HepG2 (cell line): ENCODE measurements around the gene CNKSR3. TPM values are rescaled to one million over a fixed set of nuclear protein-coding genes. Genes with fewer than 3 reads are reported as not detected.

ENCODE experiments used
- AHDC1 ChIP-seq: sonication (generic); formaldehyde crosslinking; IDR thresholded peaks from 2 replicates; pipeline ENCODE4 v1.5.1; 2020; ENCODE audit warnings: mild to moderate bottlenecking, missing genetic modification reagents, borderline replicate concordance
- BCLAF1 ChIP-seq: fragments of 450-650 bp; IDR thresholded peaks from 2 replicates; pipeline ENCODE4 v1.6.1; 2017; ENCODE audit warnings: mild to moderate bottlenecking
- CENPBD1 ChIP-seq: sonication (generic); formaldehyde crosslinking; IDR thresholded peaks from 2 replicates; pipeline ENCODE4 v1.8.0; 2022; ENCODE audit warnings: missing genetic modification reagents, low read depth, mild to moderate bottlenecking, borderline replicate concordance
- FOSL2 ChIP-seq: sonication (generic); formaldehyde crosslinking; IDR thresholded peaks from 2 replicates; pipeline ENCODE4 v1.4.0; 2020; ENCODE audit warnings: missing genetic modification reagents
- FOXP1 ChIP-seq, 2 experiments: fragments of 450-650 bp in 1 of 2; IDR thresholded peaks; 2 replicates each; pipeline ENCODE4 v1.6.1; 2017 to 2018; ENCODE audit warnings: antibody characterized with exemption in 1 of 2
- HNF4G ChIP-seq, 2 experiments: sonication (generic) in 1 of 2; formaldehyde crosslinking in 1 of 2; IDR thresholded peaks; 2 replicates each; pipeline versions ENCODE4 v1.4.0 to v1.6.1; 2011 to 2020; ENCODE audit warnings: borderline replicate concordance in 2 of 2, low read depth in 2 of 2, mild to moderate bottlenecking in 2 of 2, low read length in 1 of 2, missing genetic modification reagents in 1 of 2, moderate library complexity in 1 of 2
- NFE2L2 ChIP-seq: fragments of 150-350 bp; IDR thresholded peaks from 2 replicates; pipeline ENCODE4 v1.6.1; 2014; ENCODE audit warnings: low read length
- SAP130 ChIP-seq: IDR thresholded peaks from 2 replicates; pipeline ENCODE4 v1.6.1; 2016; ENCODE audit warnings: low read depth
- SETDB1 ChIP-seq: sonication (generic); formaldehyde crosslinking; IDR thresholded peaks from 2 replicates; pipeline ENCODE4 v1.5.1; 2020; ENCODE audit warnings: missing genetic modification reagents, mild to moderate bottlenecking, borderline replicate concordance
- TARDBP ChIP-seq: sonication (generic); formaldehyde crosslinking; IDR thresholded peaks from 2 replicates; pipeline ENCODE4 v1.8.0; 2022; ENCODE audit warnings: mild to moderate bottlenecking, missing genetic modification reagents
- ZBTB39 ChIP-seq: sonication (generic); formaldehyde crosslinking; IDR thresholded peaks from 2 replicates; pipeline ENCODE4 v1.5.0; 2020; ENCODE audit warnings: missing genetic modification reagents
- ZNF589 ChIP-seq: sonication (generic); formaldehyde crosslinking; conservative IDR thresholded peaks from 2 replicates; pipeline ENCODE4 v1.8.0; 2022; ENCODE audit warnings: mild to moderate bottlenecking, moderate library complexity, missing genetic modification reagents
- ZNF619 ChIP-seq: sonication (generic); formaldehyde crosslinking; IDR thresholded peaks from 2 replicates; pipeline ENCODE4 v1.4.0; 2020; ENCODE audit warnings: mild to moderate bottlenecking, missing genetic modification reagents
- ZNF691 ChIP-seq: sonication (generic); formaldehyde crosslinking; IDR thresholded peaks from 2 replicates; pipeline ENCODE4 v1.4.0; 2020; ENCODE audit warnings: missing genetic modification reagents, low read depth, mild to moderate bottlenecking, borderline replicate concordance
- ZNF792 ChIP-seq: IDR thresholded peaks from 2 replicates; pipeline ENCODE4 v1.6.1; 2016
- ZSCAN31 ChIP-seq: sonication (generic); formaldehyde crosslinking; IDR thresholded peaks from 2 replicates; pipeline ENCODE4 v1.5.0; 2020; ENCODE audit warnings: low read depth, mild to moderate bottlenecking, missing genetic modification reagents
- polyA plus RNA-seq, 8 experiments: library from polyadenylated mRNA; depleted of rRNA in 3 of 8; stranded (reverse) in 7 of 8; unstranded in 1 of 8; fragments of >200 nt; fragmentation: Illumina TruSeq in 4 of 8; extraction: Trizol in 4 of 8; gene quantifications; 2 replicates each; pipeline versions ENCODE4 v1.2.1 to v1.2.3, GENCODE V29; 2011 to 2016; ENCODE audit warnings: low read depth in 4 of 8, missing spikeins in 1 of 8, mixed read lengths in 1 of 8; ENCODE audit not compliant: insufficient read depth in 1 of 8
- total RNA-seq, 5 experiments: library from RNA; depleted of rRNA; stranded (reverse); fragments of >200 nt; fragmentation: Illumina TruSeq; extraction: Trizol; gene quantifications; 2 replicates each; pipeline ENCODE4 v1.2.3, GENCODE V29; 2016; ENCODE audit warnings: low read depth in 1 of 5

The CNKSR3 gene
- total and polyA plus RNA-seq, 2 of the 13 experiments (the other 11 are each of a cell fraction or from before 2014, with no cell fraction given): 9.2 to 38.6 TPM

- peak; percentile 62; the same call in 1 of the 2 replicates for TF ChIP-seq ZNF691
- TF ChIP-seq HNF4G (IDR thresholded peaks at IDR 0.05; ENCODE audit: borderline replicate concordance, low read depth, low read length): no peak
- no peak for TF ChIP-seq HNF4G (CRISPR knock-in tag; IDR thresholded peaks at IDR 0.05; ENCODE audit: borderline replicate concordance, low read depth)
- TF ChIP-seq ZSCAN31: 0 out of 2 replicates have a peak, but pooled peaks have one; percentile 51
- 0 out of 2 replicates have a peak, but pooled peaks have one; percentile 87 for TF ChIP-seq ZBTB39 (CRISPR knock-in tag)
- no peak for TF ChIP-seq FOXP1 (IDR thresholded peaks at IDR 0.05)
- TF ChIP-seq FOXP1 (CRISPR knock-in tag; IDR thresholded peaks at IDR 0.05): 0 out of 2 replicates have a peak, but pooled peaks have one; percentile 41
- TF ChIP-seq SETDB1 (CRISPR knock-in tag): no peak
- no peak for TF ChIP-seq CENPBD1 (CRISPR knock-in tag)
- TF ChIP-seq TARDBP (CRISPR knock-in tag): no peak; the same call in 1 of the 2 replicates
- peak; percentile 90; the same call in 1 of the 2 replicates for TF ChIP-seq ZNF619 (CRISPR knock-in tag)
- TF ChIP-seq ZNF792: peak; percentile 70; the same call in 1 of the 2 replicates
- TF ChIP-seq BCLAF1: no peak
- TF ChIP-seq FOSL2 (CRISPR knock-in tag): peak; percentile 52
- TF ChIP-seq AHDC1: 0 out of 2 replicates have a peak, but pooled peaks have one; percentile 9
- TF ChIP-seq ZNF589 (CRISPR knock-in tag): no peak
- peak; percentile 89 for TF ChIP-seq SAP130 (CRISPR knock-in tag)
- TF ChIP-seq NFE2L2: no peak
Observed at GRCh38 chr6:154510144-154510905, at the start of gene CNKSR3 (continued).
